Keratinocyte (primary cell): ENCODE results near the gene TP63. TPM values are rescaled to one million over a fixed set of nuclear protein-coding genes. Genes with fewer than 3 reads are reported as not detected.

Source experiments
- DNase-seq: peaks from one replicate; pipeline ENCODE4 v3.0.0-alpha.2; 2011; ENCODE audit warnings: low read depth, missing footprints, low spot score
- FAIRE-seq: peaks from 2 replicates; lab custom pipeline; 2011; peaks lifted over from hg19 to GRCh38; lab: Jason Lieb, UNC
- H2AFZ ChIP-seq: 2 replicates; pipeline ENCODE4 v1.6.0; 2012; ENCODE audit warnings: low read length, control low read depth, inconsistent platforms; ENCODE audit not compliant: control insufficient read depth
- H3K27ac ChIP-seq: 2 replicates; pipeline ENCODE4 v1.5.1; 2011; ENCODE audit warnings: low read length; ENCODE audit not compliant: control insufficient read depth, insufficient read depth
- H3K27me3 ChIP-seq: 3 replicates; pipeline ENCODE4 v1.6.0; 2011; ENCODE audit warnings: low read length; ENCODE audit not compliant: control insufficient read depth, insufficient read depth; ENCODE audit errors: extremely low read depth
- H3K36me3 ChIP-seq, 2 experiments: 2 replicates in 1 of 2; 3 replicates in 1 of 2; pipeline ENCODE4 v1.5.1; 2011; ENCODE audit warnings: low read length in 2 of 2, mild to moderate bottlenecking in 1 of 2; ENCODE audit not compliant: control insufficient read depth in 2 of 2, insufficient read depth in 2 of 2; ENCODE audit errors: extremely low read depth in 1 of 2
- H3K4me1 ChIP-seq: 3 replicates; pipeline ENCODE4 v1.5.1; 2011; ENCODE audit warnings: low read length; ENCODE audit not compliant: control insufficient read depth, insufficient read depth; ENCODE audit errors: extremely low read depth
- H3K4me2 ChIP-seq: 3 replicates; pipeline ENCODE4 v1.6.0; 2011; ENCODE audit warnings: low read depth, low read length; ENCODE audit not compliant: control insufficient read depth, insufficient read depth; ENCODE audit errors: extremely low read depth
- H3K4me3 ChIP-seq, 3 experiments: fragments of 200-600 bp in 1 of 3; sonication (generic) in 1 of 3; 2 replicates in 2 of 3; 3 replicates in 1 of 3; pipeline ENCODE4 v1.5.1; 2011 to 2016; ENCODE audit warnings: low read length in 3 of 3, mild to moderate bottlenecking in 3 of 3, control low read depth in 2 of 3, inconsistent platforms in 1 of 3, low read depth in 1 of 3, mixed read lengths in 1 of 3, mixed run types in 1 of 3, moderate library complexity in 1 of 3; ENCODE audit not compliant: control insufficient read depth in 2 of 3, insufficient read depth in 2 of 3; ENCODE audit errors: extremely low read depth in 1 of 3
- H3K79me2 ChIP-seq: 2 replicates; pipeline ENCODE4 v1.6.0; 2012; ENCODE audit warnings: low read length; ENCODE audit not compliant: control insufficient read depth, insufficient read depth
- H3K9ac ChIP-seq: 3 replicates; pipeline ENCODE4 v1.6.0; 2011; ENCODE audit warnings: low read length; ENCODE audit not compliant: control insufficient read depth, insufficient read depth; ENCODE audit errors: extremely low read depth
- H3K9me1 ChIP-seq: 3 replicates; pipeline ENCODE4 v1.6.0; 2011; ENCODE audit warnings: low read length; ENCODE audit not compliant: control insufficient read depth, insufficient read depth; ENCODE audit errors: extremely low read depth
- H3K9me3 ChIP-seq: 2 replicates; pipeline ENCODE4 v1.5.1; 2012; ENCODE audit warnings: low read depth, low read length; ENCODE audit not compliant: control insufficient read depth
- H4K20me1 ChIP-seq: 3 replicates; pipeline ENCODE4 v1.6.0; 2011; ENCODE audit warnings: low read length; ENCODE audit not compliant: control insufficient read depth, insufficient read depth; ENCODE audit errors: extremely low read depth
- EZH2 ChIP-seq: IDR thresholded peaks from one replicate; pipeline ENCODE4 v1.6.1; 2012; ENCODE audit warnings: inconsistent platforms, mild to moderate bottlenecking, low read length, moderate library complexity
- dilution Hi-C: fragments of 300-500 bp; cut with MboI; formaldehyde crosslinking; loops from one replicate; pipeline ENCODE4 v1.7.0; 2020; ENCODE audit warnings: low sequenced_read_pairs; ENCODE audit not compliant: extremely low pct_ligation_motif_present
- polyA plus RNA-seq, 5 experiments: library from polyadenylated mRNA; depleted of rRNA in 3 of 5; stranded (reverse) in 3 of 5; stranded (forward) in 1 of 5; unstranded in 1 of 5; fragments of >200 nt; gene quantifications; 1 replicate in 1 of 5; 2 replicates in 3 of 5; 3 replicates in 1 of 5; pipeline versions ENCODE4 v1.2.1 to v1.2.3, GENCODE V29; 2011 to 2012; ENCODE audit warnings: missing spikeins in 2 of 5, low read depth in 1 of 5, low replicate concordance in 1 of 5
- TF ChIP-seq, protein P1 (sequence below), 3 experiments: IDR thresholded peaks in 1 of 3; conservative IDR thresholded peaks in 1 of 3; optimal IDR thresholded peaks in 1 of 3; 2 replicates in 2 of 3; 3 replicates in 1 of 3; pipeline versions ENCODE3 to v1.5.1; 2011; ENCODE audit warnings: low read length in 3 of 3, mild to moderate bottlenecking in 3 of 3, moderate library complexity in 2 of 3, control low read depth in 1 of 3, inconsistent platforms in 1 of 3; ENCODE audit not compliant: insufficient read depth in 2 of 3; ENCODE audit errors: extremely low read depth in 1 of 3

The TP63 gene
- polyA plus RNA-seq, 1 donor (not counting 4 experiments of a cell fraction or from before 2014, with no cell fraction given): 214 TPM

DNA sequence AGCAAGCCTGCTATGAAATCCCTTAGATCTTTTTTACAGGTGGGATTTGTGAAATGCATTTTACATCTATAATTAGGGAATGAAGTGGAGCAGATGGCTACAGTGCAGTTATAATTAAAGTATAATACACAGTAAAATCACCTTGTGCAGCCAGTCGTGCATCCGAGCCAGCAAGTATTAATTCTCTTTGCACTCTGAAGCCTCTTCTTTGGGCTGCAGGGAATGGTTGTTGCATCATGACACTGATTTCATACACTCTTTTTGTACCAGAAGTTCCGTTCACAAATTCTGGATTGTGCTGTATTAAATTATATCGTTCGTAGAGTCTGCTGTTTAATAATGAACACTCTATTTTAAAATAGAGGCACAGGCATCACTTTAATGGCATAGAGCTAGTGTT lies 28.7 kb upstream of the TP63 start:
- Histone ChIP-seq H3K9me1 (no peaks in the 10 kb centered on the region), H3K36me3 (no peaks in the 10 kb centered on the region), H3K27me3 (no peaks in the 10 kb centered on the region), H3K27ac (no peak overlapping the region), H3K4me1 (no peaks in the 10 kb centered on the region), H3K4me2 (no peak overlapping the region), H3K4me3 (no peak overlapping the region), H3K9ac (no peak overlapping the region), H4K20me1 (no peaks in the 10 kb centered on the region), H3K9me3 (no peaks in the 10 kb centered on the region), H3K79me2 (no peaks in the 10 kb centered on the region), H2AFZ (no peak overlapping the region)
- TF ChIP-seq EZH2: no peak
- TF ChIP-seq, protein P1, sequence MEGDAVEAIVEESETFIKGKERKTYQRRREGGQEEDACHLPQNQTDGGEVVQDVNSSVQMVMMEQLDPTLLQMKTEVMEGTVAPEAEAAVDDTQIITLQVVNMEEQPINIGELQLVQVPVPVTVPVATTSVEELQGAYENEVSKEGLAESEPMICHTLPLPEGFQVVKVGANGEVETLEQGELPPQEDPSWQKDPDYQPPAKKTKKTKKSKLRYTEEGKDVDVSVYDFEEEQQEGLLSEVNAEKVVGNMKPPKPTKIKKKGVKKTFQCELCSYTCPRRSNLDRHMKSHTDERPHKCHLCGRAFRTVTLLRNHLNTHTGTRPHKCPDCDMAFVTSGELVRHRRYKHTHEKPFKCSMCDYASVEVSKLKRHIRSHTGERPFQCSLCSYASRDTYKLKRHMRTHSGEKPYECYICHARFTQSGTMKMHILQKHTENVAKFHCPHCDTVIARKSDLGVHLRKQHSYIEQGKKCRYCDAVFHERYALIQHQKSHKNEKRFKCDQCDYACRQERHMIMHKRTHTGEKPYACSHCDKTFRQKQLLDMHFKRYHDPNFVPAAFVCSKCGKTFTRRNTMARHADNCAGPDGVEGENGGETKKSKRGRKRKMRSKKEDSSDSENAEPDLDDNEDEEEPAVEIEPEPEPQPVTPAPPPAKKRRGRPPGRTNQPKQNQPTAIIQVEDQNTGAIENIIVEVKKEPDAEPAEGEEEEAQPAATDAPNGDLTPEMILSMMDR (optimal IDR thresholded peaks at IDR 0.05 in 1 of 3, IDR thresholded peaks at IDR 0.05 in 1 of 3, conservative IDR thresholded peaks at IDR 0.05 in 1 of 3; ENCODE audit: extremely low read depth in 1 of 3, insufficient read depth in 2 of 3, low read length in 3 of 3): no peak
- no peak for FAIRE-seq
- dilution Hi-C loops: no loop called here
- no peak for DNase-seq

DNA sequence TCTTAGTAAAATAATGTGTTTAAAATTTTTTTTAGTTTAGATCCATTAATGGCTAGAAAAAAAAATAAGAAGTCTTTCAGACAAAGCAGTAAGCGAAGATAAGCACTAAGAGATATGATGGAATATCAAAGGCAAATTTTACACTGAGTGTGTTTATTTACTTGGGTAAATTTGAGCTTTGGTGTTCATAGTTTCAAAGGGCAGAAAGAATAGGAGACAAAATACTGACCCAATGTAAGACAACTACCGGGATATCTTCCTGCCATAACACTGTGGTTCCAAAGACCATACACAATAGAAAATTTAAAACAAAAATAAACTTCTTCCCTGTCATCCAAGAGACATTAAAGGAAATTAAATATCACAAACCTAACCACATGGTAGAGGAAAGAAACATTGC lies 25.5 kb upstream of the TP63 start:
- H4K20me1 ChIP-seq: no peaks in the 10 kb centered on the region
- no peak overlapping the region for H3K27ac ChIP-seq
- no peak overlapping the region for H2AFZ ChIP-seq
- no peaks in the 10 kb centered on the region for H3K27me3 ChIP-seq
- TF ChIP-seq, protein P1 (optimal IDR thresholded peaks at IDR 0.05 in 1 of 3, IDR thresholded peaks at IDR 0.05 in 1 of 3, conservative IDR thresholded peaks at IDR 0.05 in 1 of 3; ENCODE audit: extremely low read depth in 1 of 3, insufficient read depth in 2 of 3, low read length in 3 of 3): no peak
- TF ChIP-seq EZH2: no peak
- no peak for DNase-seq
- no peaks in the 10 kb centered on the region for H3K9me3 ChIP-seq
- no peaks in the 10 kb centered on the region for H3K4me1 ChIP-seq
- no peaks in the 10 kb centered on the region for H3K36me3 ChIP-seq
- no peaks in the 10 kb centered on the region for H3K9me1 ChIP-seq
- no peak overlapping the region for H3K4me3 ChIP-seq
- dilution Hi-C loops: no loop called here
- FAIRE-seq: no peak
- H3K79me2 ChIP-seq: no peaks in the 10 kb centered on the region
- no peak overlapping the region for H3K9ac ChIP-seq
- H3K4me2 ChIP-seq: no peak overlapping the region
